Upper lobe of right lung (tissue), 1 donor: ENCODE data around the gene NXT1. TPM values are rescaled to one million over a fixed set of nuclear protein-coding genes. Genes with fewer than 3 reads are reported as not detected.

ENCODE experiments used
- ATAC-seq: fragments of 200-7000 bp; cut with Tn5 transposase; one replicate; pipeline ENCODE4 v1.9.1; 2020; ENCODE audit warnings: mild to moderate bottlenecking, moderate library complexity
- DNase-seq: peaks from one replicate; pipeline ENCODE4 v3.0.0-alpha.2; 2020
- H3K27ac ChIP-seq: fragments of 200-600 bp; one replicate; pipeline ENCODE4 v1.8.0; 2022
- H3K27me3 ChIP-seq: fragments of 200-600 bp; one replicate; pipeline ENCODE4 v1.8.0; 2022; ENCODE audit warnings: mild to moderate bottlenecking
- H3K36me3 ChIP-seq: fragments of 200-600 bp; one replicate; pipeline ENCODE4 v1.8.0; 2022
- H3K4me1 ChIP-seq: fragments of 200-600 bp; one replicate; pipeline ENCODE4 v1.8.0; 2022
- H3K4me3 ChIP-seq: fragments of 200-600 bp; one replicate; pipeline ENCODE4 v1.8.0; 2022; ENCODE audit warnings: mild to moderate bottlenecking
- H3K9me3 ChIP-seq: fragments of 200-600 bp; one replicate; pipeline ENCODE4 v1.8.0; 2022
- CTCF ChIP-seq: fragments of 200-600 bp; IDR thresholded peaks from one replicate; pipeline ENCODE4 v1.8.0; 2022; ENCODE audit warnings: antibody characterized with exemption
- intact Hi-C: fragments of 100-400 bp; cut with DNase I; formaldehyde crosslinking; loops from one replicate; pipeline ENCODE4 v1.11.0; 2022
- total RNA-seq: library from RNA; stranded (reverse); fragmentation: NEBNext Ultra II Directional; extraction: Animal tissue kit (Norgen Biotek cat#: 25700); gene quantifications from one replicate; pipeline ENCODE4 v1.2.1, GENCODE V29; 2021
- donor health status: DM: no; HTN: yes; CAD: no; lungs with severe emphysema.

Gene NXT1
- total RNA-seq, 1 donor from 2014 or later: 16.2 TPM

DNA sequence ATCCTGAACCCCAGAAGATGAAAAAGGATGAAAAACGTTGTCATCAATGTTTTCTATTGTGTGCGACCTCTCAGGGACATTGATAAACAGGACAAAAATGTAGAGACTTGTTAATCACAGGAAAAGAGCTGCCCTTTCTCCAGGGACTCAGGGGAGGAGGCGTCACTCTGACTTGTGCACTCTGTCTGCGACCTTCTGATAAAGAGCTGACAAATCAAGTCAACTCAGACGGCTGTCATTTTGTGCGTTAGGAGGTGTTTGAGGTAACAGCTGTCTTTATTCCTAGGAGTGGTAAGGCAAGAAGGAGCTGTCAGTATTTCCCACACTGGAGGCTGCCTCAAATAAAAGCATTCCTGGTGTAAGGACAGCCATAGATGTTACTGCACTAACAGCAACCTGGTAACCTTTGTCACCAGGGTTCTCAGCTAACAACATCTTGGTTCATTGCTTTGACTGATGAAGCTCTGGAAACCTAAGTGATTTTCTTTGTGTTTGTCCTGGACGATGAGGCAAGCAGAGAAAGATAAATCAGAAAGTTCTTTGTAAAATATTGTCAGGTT is 38.6 kb upstream of the NXT1 start:
- TF ChIP-seq CTCF: no peak
- no peaks in the 10 kb centered on the region for H3K9me3 ChIP-seq
- ATAC-seq (no peak), DNase-seq (no peak)
- H3K27ac ChIP-seq: no peak overlapping the region
- no peaks in the 10 kb centered on the region for H3K27me3 ChIP-seq
- peaks cover 9% of the 10 kb centered on the region for H3K4me1 ChIP-seq
- no peak overlapping the region for H3K4me3 ChIP-seq
- intact Hi-C loops: no loop called here
- no peaks in the 10 kb centered on the region for H3K36me3 ChIP-seq

GRCh38 chr20:23313271-23313670 is 37.3 kb upstream of the NXT1 start:
- DNase-seq (no peak), ATAC-seq (no peak)
- no peaks in the 10 kb centered on the region for H3K9me3 ChIP-seq
- no peaks in the 10 kb centered on the region for H3K36me3 ChIP-seq
- intact Hi-C loops: no loop called here
- no peak overlapping the region for H3K27ac ChIP-seq
- peaks cover 9% of the 10 kb centered on the region for H3K4me1 ChIP-seq
- no peak overlapping the region for H3K4me3 ChIP-seq
- TF ChIP-seq CTCF: no peak
- H3K27me3 ChIP-seq: no peaks in the 10 kb centered on the region

DNA sequence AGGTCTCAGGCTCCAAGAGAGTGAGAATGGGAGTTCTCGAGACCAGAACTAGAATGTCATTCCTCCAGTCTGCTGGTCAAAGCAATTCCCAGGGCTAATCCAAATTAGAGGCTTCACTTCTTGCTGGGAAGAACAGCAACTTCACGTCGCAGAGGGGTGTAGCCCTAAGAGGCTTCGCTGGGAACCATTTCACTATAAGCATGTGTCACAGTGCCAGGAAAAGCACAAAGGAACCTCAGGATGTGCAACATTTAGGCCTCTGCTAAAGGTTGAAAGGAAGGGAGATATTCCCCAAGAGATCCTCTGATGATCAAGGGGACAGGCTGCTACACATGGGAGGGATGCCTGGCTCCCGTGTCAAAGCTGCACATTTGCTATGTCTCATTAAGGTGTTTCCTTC is 35.9 kb upstream of the NXT1 start:
- Histone ChIP-seq H3K9me3 (no peaks in the 10 kb centered on the region), H3K27ac (no peak overlapping the region), H3K4me3 (no peak overlapping the region), H3K27me3 (no peaks in the 10 kb centered on the region), H3K4me1 (peaks cover 9% of the 10 kb centered on the region), H3K36me3 (no peaks in the 10 kb centered on the region)
- DNase-seq (no peak), ATAC-seq (no peak)
- TF ChIP-seq CTCF: no peak
- intact Hi-C loops: no loop called here

- no peak overlapping the region for H3K27ac ChIP-seq
- TF ChIP-seq CTCF: no peak
- DNase-seq (no peak), ATAC-seq (peak; percentile 36)
- intact Hi-C loops: no loop called here
- H3K4me1 ChIP-seq: peaks cover 9% of the 10 kb centered on the region
- no peaks in the 10 kb centered on the region for H3K9me3 ChIP-seq
- H3K27me3 ChIP-seq: no peaks in the 10 kb centered on the region
- H3K4me3 ChIP-seq: no peak overlapping the region
- no peaks in the 10 kb centered on the region for H3K36me3 ChIP-seq
Measured at GRCh38 chr20:23315099-23315498, 35.5 kb upstream of the NXT1 start.

- intact Hi-C loops: no loop called here
- TF ChIP-seq CTCF: no peak
- Histone ChIP-seq H3K4me1 (peaks cover 9% of the 10 kb centered on the region), H3K27me3 (no peaks in the 10 kb centered on the region), H3K27ac (no peak overlapping the region), H3K4me3 (no peak overlapping the region), H3K9me3 (no peaks in the 10 kb centered on the region), H3K36me3 (no peaks in the 10 kb centered on the region)
- ATAC-seq (no peak), DNase-seq (no peak)
Measured at GRCh38 chr20:23316626-23317025, 34.0 kb upstream of the NXT1 start.

- ATAC-seq (no peak), DNase-seq (no peak)
- intact Hi-C loops: no loop called here
- Histone ChIP-seq H3K27ac (no peak overlapping the region), H3K4me1 (peaks cover 9% of the 10 kb centered on the region), H3K27me3 (no peaks in the 10 kb centered on the region), H3K4me3 (no peak overlapping the region), H3K36me3 (no peaks in the 10 kb centered on the region), H3K9me3 (no peaks in the 10 kb centered on the region)
- no peak for TF ChIP-seq CTCF
Measured at GRCh38 chr20:23317081-23317480, 33.5 kb upstream of the NXT1 start.
